K562 (cell line): ENCODE measurements around the gene PKHD1.

Source experiments
- MAFK ChIP-seq: IDR thresholded peaks from 2 replicates; pipeline ENCODE4 v1.6.1; 2011; ENCODE audit warnings: low read length, improper control_type of control experiment
- POLR2A ChIP-seq: fragments of 450-650 bp; conservative IDR thresholded peaks from 2 replicates; pipeline ENCODE4 v1.6.1; 2016
- SMAD1 ChIP-seq: fragments of 150-350 bp; IDR thresholded peaks from 2 replicates; pipeline ENCODE4 v1.6.1; 2014; ENCODE audit warnings: low read length, low read depth; ENCODE audit not compliant: partially characterized antibody
- TF ChIP-seq, protein P1 (sequence below): fragments of 250-450 bp; sonication (Bioruptor Pico); IDR thresholded peaks from 2 replicates; pipeline ENCODE4 v1.4.0; 2020; ENCODE audit warnings: borderline replicate concordance
- TF ChIP-seq, protein P2 (sequence below): fragments of 200-600 bp; sonication (generic); IDR thresholded peaks from one replicate; pipeline ENCODE4 v1.6.1; 2012; ENCODE audit warnings: mild to moderate bottlenecking, low read depth, low read length, inconsistent platforms
- TF ChIP-seq, protein P3 (sequence below): sonication (generic); formaldehyde crosslinking; IDR thresholded peaks from 2 replicates; pipeline ENCODE4 v1.8.0; 2022; ENCODE audit warnings: mild to moderate bottlenecking, missing genetic modification reagents

DNA sequence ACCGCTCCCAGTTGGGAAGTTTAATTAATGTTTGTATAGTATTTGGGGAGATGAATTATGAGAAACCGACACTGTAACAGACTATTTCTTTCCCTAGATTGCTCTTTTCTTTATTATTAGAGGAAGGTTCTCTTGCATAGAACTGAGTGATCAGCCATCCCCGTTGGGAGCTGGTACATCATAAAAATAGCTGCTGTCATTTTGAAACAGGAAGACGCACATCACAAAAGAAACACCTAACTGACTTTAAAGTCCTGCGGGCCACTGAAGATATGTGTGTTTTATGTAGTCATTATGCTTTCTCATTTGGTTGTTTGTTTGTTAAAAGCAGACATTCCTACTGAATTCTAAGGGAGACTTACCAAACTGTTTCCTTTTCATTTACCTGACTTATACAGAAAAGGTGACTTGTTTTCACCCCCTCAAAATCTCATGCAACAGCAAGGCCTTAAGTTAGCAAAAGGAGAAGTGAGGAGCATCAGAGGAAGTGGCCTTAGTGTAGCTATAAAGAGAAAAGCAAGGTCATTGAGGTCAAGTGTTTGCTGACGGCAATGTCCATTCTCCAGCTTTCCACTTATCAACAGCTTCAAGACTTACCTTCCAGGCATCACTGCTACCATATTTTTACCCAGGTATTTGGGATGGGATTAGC is 91.0 kb downstream of the PKHD1 start:
- TF ChIP-seq MAFK (no peak), SMAD1 (no peak), POLR2A (no peak)
- TF ChIP-seq, protein P1, sequence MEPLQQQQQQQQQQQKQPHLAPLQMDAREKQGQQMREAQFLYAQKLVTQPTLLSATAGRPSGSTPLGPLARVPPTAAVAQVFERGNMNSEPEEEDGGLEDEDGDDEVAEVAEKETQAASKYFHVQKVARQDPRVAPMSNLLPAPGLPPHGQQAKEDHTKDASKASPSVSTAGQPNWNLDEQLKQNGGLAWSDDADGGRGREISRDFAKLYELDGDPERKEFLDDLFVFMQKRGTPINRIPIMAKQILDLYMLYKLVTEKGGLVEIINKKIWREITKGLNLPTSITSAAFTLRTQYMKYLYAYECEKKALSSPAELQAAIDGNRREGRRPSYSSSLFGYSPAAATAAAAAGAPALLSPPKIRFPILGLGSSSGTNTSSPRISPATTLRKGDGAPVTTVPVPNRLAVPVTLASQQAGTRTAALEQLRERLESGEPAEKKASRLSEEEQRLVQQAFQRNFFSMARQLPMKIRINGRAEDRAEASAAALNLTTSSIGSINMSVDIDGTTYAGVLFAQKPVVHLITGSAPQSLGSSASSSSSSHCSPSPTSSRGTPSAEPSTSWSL (CRISPR knock-in tag) = no peak
- TF ChIP-seq, protein P2, sequence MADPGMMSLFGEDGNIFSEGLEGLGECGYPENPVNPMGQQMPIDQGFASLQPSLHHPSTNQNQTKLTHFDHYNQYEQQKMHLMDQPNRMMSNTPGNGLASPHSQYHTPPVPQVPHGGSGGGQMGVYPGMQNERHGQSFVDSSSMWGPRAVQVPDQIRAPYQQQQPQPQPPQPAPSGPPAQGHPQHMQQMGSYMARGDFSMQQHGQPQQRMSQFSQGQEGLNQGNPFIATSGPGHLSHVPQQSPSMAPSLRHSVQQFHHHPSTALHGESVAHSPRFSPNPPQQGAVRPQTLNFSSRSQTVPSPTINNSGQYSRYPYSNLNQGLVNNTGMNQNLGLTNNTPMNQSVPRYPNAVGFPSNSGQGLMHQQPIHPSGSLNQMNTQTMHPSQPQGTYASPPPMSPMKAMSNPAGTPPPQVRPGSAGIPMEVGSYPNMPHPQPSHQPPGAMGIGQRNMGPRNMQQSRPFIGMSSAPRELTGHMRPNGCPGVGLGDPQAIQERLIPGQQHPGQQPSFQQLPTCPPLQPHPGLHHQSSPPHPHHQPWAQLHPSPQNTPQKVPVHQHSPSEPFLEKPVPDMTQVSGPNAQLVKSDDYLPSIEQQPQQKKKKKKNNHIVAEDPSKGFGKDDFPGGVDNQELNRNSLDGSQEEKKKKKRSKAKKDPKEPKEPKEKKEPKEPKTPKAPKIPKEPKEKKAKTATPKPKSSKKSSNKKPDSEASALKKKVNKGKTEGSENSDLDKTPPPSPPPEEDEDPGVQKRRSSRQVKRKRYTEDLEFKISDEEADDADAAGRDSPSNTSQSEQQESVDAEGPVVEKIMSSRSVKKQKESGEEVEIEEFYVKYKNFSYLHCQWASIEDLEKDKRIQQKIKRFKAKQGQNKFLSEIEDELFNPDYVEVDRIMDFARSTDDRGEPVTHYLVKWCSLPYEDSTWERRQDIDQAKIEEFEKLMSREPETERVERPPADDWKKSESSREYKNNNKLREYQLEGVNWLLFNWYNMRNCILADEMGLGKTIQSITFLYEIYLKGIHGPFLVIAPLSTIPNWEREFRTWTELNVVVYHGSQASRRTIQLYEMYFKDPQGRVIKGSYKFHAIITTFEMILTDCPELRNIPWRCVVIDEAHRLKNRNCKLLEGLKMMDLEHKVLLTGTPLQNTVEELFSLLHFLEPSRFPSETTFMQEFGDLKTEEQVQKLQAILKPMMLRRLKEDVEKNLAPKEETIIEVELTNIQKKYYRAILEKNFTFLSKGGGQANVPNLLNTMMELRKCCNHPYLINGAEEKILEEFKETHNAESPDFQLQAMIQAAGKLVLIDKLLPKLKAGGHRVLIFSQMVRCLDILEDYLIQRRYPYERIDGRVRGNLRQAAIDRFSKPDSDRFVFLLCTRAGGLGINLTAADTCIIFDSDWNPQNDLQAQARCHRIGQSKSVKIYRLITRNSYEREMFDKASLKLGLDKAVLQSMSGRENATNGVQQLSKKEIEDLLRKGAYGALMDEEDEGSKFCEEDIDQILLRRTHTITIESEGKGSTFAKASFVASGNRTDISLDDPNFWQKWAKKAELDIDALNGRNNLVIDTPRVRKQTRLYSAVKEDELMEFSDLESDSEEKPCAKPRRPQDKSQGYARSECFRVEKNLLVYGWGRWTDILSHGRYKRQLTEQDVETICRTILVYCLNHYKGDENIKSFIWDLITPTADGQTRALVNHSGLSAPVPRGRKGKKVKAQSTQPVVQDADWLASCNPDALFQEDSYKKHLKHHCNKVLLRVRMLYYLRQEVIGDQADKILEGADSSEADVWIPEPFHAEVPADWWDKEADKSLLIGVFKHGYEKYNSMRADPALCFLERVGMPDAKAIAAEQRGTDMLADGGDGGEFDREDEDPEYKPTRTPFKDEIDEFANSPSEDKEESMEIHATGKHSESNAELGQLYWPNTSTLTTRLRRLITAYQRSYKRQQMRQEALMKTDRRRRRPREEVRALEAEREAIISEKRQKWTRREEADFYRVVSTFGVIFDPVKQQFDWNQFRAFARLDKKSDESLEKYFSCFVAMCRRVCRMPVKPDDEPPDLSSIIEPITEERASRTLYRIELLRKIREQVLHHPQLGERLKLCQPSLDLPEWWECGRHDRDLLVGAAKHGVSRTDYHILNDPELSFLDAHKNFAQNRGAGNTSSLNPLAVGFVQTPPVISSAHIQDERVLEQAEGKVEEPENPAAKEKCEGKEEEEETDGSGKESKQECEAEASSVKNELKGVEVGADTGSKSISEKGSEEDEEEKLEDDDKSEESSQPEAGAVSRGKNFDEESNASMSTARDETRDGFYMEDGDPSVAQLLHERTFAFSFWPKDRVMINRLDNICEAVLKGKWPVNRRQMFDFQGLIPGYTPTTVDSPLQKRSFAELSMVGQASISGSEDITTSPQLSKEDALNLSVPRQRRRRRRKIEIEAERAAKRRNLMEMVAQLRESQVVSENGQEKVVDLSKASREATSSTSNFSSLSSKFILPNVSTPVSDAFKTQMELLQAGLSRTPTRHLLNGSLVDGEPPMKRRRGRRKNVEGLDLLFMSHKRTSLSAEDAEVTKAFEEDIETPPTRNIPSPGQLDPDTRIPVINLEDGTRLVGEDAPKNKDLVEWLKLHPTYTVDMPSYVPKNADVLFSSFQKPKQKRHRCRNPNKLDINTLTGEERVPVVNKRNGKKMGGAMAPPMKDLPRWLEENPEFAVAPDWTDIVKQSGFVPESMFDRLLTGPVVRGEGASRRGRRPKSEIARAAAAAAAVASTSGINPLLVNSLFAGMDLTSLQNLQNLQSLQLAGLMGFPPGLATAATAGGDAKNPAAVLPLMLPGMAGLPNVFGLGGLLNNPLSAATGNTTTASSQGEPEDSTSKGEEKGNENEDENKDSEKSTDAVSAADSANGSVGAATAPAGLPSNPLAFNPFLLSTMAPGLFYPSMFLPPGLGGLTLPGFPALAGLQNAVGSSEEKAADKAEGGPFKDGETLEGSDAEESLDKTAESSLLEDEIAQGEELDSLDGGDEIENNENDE = no peak
- TF ChIP-seq, protein P3, sequence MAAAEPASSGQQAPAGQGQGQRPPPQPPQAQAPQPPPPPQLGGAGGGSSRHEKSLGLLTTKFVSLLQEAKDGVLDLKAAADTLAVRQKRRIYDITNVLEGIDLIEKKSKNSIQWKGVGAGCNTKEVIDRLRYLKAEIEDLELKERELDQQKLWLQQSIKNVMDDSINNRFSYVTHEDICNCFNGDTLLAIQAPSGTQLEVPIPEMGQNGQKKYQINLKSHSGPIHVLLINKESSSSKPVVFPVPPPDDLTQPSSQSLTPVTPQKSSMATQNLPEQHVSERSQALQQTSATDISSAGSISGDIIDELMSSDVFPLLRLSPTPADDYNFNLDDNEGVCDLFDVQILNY = no peak
